Gastroesophageal sphincter (tissue), 4 donors: ENCODE results near the gene CLIP4. TPM values are rescaled to one million over a fixed set of nuclear protein-coding genes. Genes with fewer than 3 reads are reported as not detected.
A peak's percentile ranks its signal among the peaks of the same experiment; 100 is the strongest.

Source experiments
- ATAC-seq: fragments of 150-250 bp; one replicate; pipeline ENCODE4 v1.9.1; 2016; ENCODE audit warnings: mild to moderate bottlenecking, moderate library complexity
- H3K27ac ChIP-seq, 4 donors: fragments of 200-600 bp; sonication (generic) in 3 of 4; 1 replicate in 3 of 4; 2 replicates in 1 of 4; pipeline ENCODE4 v1.5.1; 2016 to 2019
- H3K27me3 ChIP-seq: fragments of 200-600 bp; sonication (generic); one replicate; pipeline ENCODE4 v1.5.1; 2019
- H3K36me3 ChIP-seq, 2 donors: fragments of 200-600 bp; sonication (generic); one replicate each; pipeline ENCODE4 v1.5.1; 2019; ENCODE audit warnings: control low read depth in 1 of 2
- H3K4me1 ChIP-seq, 3 donors: fragments of 200-600 bp; sonication (generic); 1 replicate in 2 of 3; 2 replicates in 1 of 3; pipeline ENCODE4 v1.5.1; 2016 to 2019; ENCODE audit warnings: control low read depth in 2 of 3
- H3K4me3 ChIP-seq, 2 donors: fragments of 200-600 bp; sonication (generic); one replicate each; pipeline ENCODE4 v1.5.1; 2019; ENCODE audit warnings: mild to moderate bottlenecking in 1 of 2, moderate library complexity in 1 of 2
- H3K9me3 ChIP-seq, 3 donors: fragments of 200-600 bp; sonication (generic); one replicate each; pipeline ENCODE4 v1.5.1; 2017 to 2019; ENCODE audit warnings: control low read depth in 2 of 3
- CTCF ChIP-seq, 4 experiments: fragments of 200-600 bp in 2 of 4; fragments of 450-650 bp in 2 of 4; sonication (generic) in 1 of 4; IDR thresholded peaks; one replicate each; pipeline ENCODE4 v1.5.1; 2017 to 2019; ENCODE audit warnings: antibody characterized with exemption in 4 of 4, mild to moderate bottlenecking in 2 of 4, moderate library complexity in 2 of 4
- EP300 ChIP-seq: sonication (generic); formaldehyde crosslinking; IDR thresholded peaks from one replicate; pipeline ENCODE4 v1.6.1; 2017; ENCODE audit warnings: antibody characterized with exemption, mild to moderate bottlenecking
- POLR2A ChIP-seq, 2 donors: fragments of 450-650 bp; IDR thresholded peaks; one replicate each; pipeline ENCODE4 v1.6.1; 2017; ENCODE audit warnings: antibody characterized with exemption in 2 of 2, mild to moderate bottlenecking in 2 of 2, moderate library complexity in 1 of 2
- POLR2AphosphoS5 ChIP-seq: sonication (generic); formaldehyde crosslinking; IDR thresholded peaks from one replicate; pipeline ENCODE4 v1.6.1; 2017; ENCODE audit warnings: antibody characterized with exemption
- WGBS, 2 donors: methylation state at CpG; one replicate each; pipeline ENCODE4 v1.1.5; 2018; ENCODE audit warnings: low coverage in 1 of 2; 5-methylcytosine and 5-hydroxymethylcytosine counted together
- total RNA-seq, 4 donors: library from RNA; depleted of rRNA; stranded (reverse); fragments of >200 nt; gene quantifications; one replicate each; pipeline ENCODE4 v1.1.0, GENCODE V29; 2016

Gene CLIP4
- total RNA-seq, 4 donors from 2014 or later = 64.7 to 96.0 (median 77.3) TPM

GRCh38 chr2:29114586-29114945 lies 649 bp upstream of the CLIP4 start:
- H3K9me3 ChIP-seq = no peaks in the 10 kb centered on the region
- no peaks in the 10 kb centered on the region for H3K27me3 ChIP-seq
- no peaks in the 10 kb centered on the region for H3K36me3 ChIP-seq
- peak overlapping the region in 1 of 2 donors; percentile 90 for H3K4me3 ChIP-seq
- ATAC-seq = no peak
- peaks cover 0 to 41% (median 11%) of the 10 kb centered on the region in 3 donors for H3K4me1 ChIP-seq
- H3K27ac ChIP-seq = peak overlapping the region; percentile 85 to 96 (median 93)
- no peak for TF ChIP-seq POLR2AphosphoS5
- TF ChIP-seq CTCF (IDR thresholded peaks at IDR 0.05) = no peak
- no peak for TF ChIP-seq POLR2A (IDR thresholded peaks at IDR 0.05)
- TF ChIP-seq EP300 = no peak
- 72% methylated on average over 7 of the region's 10 CpGs; no CpG with 5 or more reads in 1 of the 2 donors for WGBS, 2 donors

GRCh38 chr2:29115797-29116781 lies 874 bp downstream of the CLIP4 start:
- TF ChIP-seq POLR2AphosphoS5 = peak; percentile 35
- TF ChIP-seq POLR2A (IDR thresholded peaks at IDR 0.05) = no peak
- TF ChIP-seq EP300 = no peak
- H3K9me3 ChIP-seq = no peaks in the 10 kb centered on the region
- H3K4me1 ChIP-seq = peaks cover 0 to 56% (median 11%) of the 10 kb centered on the region in 3 donors
- peak; percentile 55 for ATAC-seq
- 8 to 17% methylated on average over 6 to 13 of the region's 53 CpGs for WGBS, 2 donors
- peak overlapping the region; percentile 66 to 96 (median 93) for H3K27ac ChIP-seq
- no peaks in the 10 kb centered on the region for H3K27me3 ChIP-seq
- no peaks in the 10 kb centered on the region for H3K36me3 ChIP-seq
- peak overlapping the region; percentile 79 to 90 for H3K4me3 ChIP-seq

- Histone ChIP-seq H3K4me1 (peaks cover 0 to 60% (median 11%) of the 10 kb centered on the region in 3 donors), H3K27me3 (no peaks in the 10 kb centered on the region)
- 60 to 61% methylated on average over 2 of the region's 2 CpGs for WGBS, 2 donors
These were observed 2.6 kb downstream of the CLIP4 start for GRCh38 chr2:29117636-29118303.

GRCh38 chr2:29119211-29119610 lies 4.0 kb downstream of the CLIP4 start:
- Histone ChIP-seq H3K9me3 (peaks cover 0 to 4% (median 0%) of the 10 kb centered on the region in 3 donors), H3K27me3 (no peaks in the 10 kb centered on the region), H3K4me1 (peaks cover 0 to 56% (median 8%) of the 10 kb centered on the region in 3 donors), H3K27ac (no peak overlapping the region), H3K36me3 (peaks cover 0 to 20% of the 10 kb centered on the region in 2 donors), H3K4me3 (no peak overlapping the region)
- TF ChIP-seq EP300 (no peak), POLR2A (IDR thresholded peaks at IDR 0.05) (no peak), CTCF (IDR thresholded peaks at IDR 0.05) (no peak), POLR2AphosphoS5 (no peak)
- 65 to 68% methylated on average over 4 of the region's 4 CpGs for WGBS, 2 donors
- ATAC-seq = no peak

More at GRCh38 chr2:29117636-29118303, 2.6 kb downstream of the CLIP4 start:
- Histone ChIP-seq H3K27ac (peak overlapping the region in 1 of 4 donors; percentile 48), H3K4me3 (no peak overlapping the region), H3K9me3 (no peaks in the 10 kb centered on the region), H3K36me3 (peaks cover 0 to 7% of the 10 kb centered on the region in 2 donors)
- no peak for ATAC-seq
- TF ChIP-seq POLR2A (IDR thresholded peaks at IDR 0.05) = no peak
- no peak for TF ChIP-seq EP300
- no peak for TF ChIP-seq POLR2AphosphoS5

- TF ChIP-seq POLR2A (IDR thresholded peaks at IDR 0.05) (no peak), EP300 (no peak), POLR2AphosphoS5 (no peak), CTCF (IDR thresholded peaks at IDR 0.05) (no peak)
- H3K27ac ChIP-seq = no peak overlapping the region
- no peaks in the 10 kb centered on the region for H3K27me3 ChIP-seq
- H3K4me1 ChIP-seq = peaks cover 0 to 47% (median 8%) of the 10 kb centered on the region in 3 donors
- H3K4me3 ChIP-seq = no peak overlapping the region
- no peak for ATAC-seq
- H3K36me3 ChIP-seq = peaks cover 0 to 36% of the 10 kb centered on the region in 2 donors
- 70 to 80% methylated on average over 2 of the region's 2 CpGs for WGBS, 2 donors
- H3K9me3 ChIP-seq = peaks cover 0 to 10% (median 0%) of the 10 kb centered on the region in 3 donors
These were observed 5.6 kb downstream of the CLIP4 start for GRCh38 chr2:29120846-29121245.
